ENCODE measurements around the gene RPL7A. TPM values are rescaled to one million over a fixed set of nuclear protein-coding genes. Genes with fewer than 3 reads are reported as not detected.
"Not testable (repeated sequence)": the region's sequence is repeated elsewhere in the genome, so short reads cannot be mapped to it uniquely, and the experiment has no call there.

Gene RPL7A
- total RNA-seq, 4 donors from 2014 or later = 1,813 to 2,244 (median 1,961) TPM

GRCh38 chr9:133375724-133376654, 28.0 kb downstream of the RPL7A start, which contains the start of the genes STKLD1 and SURF4:
STKLD1 (plus strand) TSS chr9:133376366; CDS start chr9:133376474, 108 bp downstream.
SURF4 (minus strand) TSS chr9:133376060; CDS start chr9:133375969, 91 bp downstream.
- peak; percentile 80 for DNase-seq (ENCODE audit: low spot score)
- peak in 1 of 3 donors; percentile 5 for TF ChIP-seq CTCF (IDR thresholded peaks at IDR 0.05)
- peak; percentile 97 for ATAC-seq (ENCODE audit: low FRiP score)

GRCh38 chr9:133377280-133377679, 29.3 kb downstream of the RPL7A start:
- not testable (repeated sequence) for ATAC-seq (ENCODE audit: low FRiP score); DNase-seq (ENCODE audit: low spot score)

- no peak for ATAC-seq (ENCODE audit: low FRiP score)
- no peak for TF ChIP-seq CTCF (IDR thresholded peaks at IDR 0.05)
- DNase-seq (ENCODE audit: low spot score) = no peak
Observed at GRCh38 chr9:133377721-133378216, 29.8 kb downstream of the RPL7A start.

DNA sequence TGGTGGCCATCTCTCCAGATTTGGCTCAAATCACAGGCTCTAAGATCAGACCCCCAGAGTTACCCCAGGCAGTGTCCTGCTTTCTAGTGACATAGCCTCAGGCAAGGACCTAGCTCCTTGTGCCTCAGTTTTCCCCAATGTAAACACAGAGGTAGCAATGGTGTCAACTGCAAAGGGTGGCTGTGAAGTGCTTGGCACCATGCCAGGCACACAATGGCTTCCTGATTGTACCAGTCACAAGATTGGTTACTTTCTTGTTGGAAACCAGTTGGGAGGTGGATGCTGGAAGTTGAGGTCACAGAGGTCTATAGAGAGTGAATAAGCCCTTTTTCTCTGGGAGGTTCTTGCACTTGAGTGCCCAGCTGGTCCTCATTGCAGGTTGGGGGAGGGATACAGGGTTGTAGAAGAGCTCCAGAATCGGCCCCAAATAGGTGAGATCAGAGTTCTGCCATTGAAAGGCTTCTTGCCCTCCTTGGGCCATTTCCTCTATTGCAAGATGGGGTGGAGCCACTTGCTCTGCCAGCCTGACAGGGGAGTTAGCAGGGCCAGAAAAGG, 30.5 kb downstream of the RPL7A start:
- ATAC-seq (ENCODE audit: low FRiP score) (no peak), DNase-seq (ENCODE audit: low spot score) (no peak)
- TF ChIP-seq CTCF (IDR thresholded peaks at IDR 0.05) = no peak

DNA sequence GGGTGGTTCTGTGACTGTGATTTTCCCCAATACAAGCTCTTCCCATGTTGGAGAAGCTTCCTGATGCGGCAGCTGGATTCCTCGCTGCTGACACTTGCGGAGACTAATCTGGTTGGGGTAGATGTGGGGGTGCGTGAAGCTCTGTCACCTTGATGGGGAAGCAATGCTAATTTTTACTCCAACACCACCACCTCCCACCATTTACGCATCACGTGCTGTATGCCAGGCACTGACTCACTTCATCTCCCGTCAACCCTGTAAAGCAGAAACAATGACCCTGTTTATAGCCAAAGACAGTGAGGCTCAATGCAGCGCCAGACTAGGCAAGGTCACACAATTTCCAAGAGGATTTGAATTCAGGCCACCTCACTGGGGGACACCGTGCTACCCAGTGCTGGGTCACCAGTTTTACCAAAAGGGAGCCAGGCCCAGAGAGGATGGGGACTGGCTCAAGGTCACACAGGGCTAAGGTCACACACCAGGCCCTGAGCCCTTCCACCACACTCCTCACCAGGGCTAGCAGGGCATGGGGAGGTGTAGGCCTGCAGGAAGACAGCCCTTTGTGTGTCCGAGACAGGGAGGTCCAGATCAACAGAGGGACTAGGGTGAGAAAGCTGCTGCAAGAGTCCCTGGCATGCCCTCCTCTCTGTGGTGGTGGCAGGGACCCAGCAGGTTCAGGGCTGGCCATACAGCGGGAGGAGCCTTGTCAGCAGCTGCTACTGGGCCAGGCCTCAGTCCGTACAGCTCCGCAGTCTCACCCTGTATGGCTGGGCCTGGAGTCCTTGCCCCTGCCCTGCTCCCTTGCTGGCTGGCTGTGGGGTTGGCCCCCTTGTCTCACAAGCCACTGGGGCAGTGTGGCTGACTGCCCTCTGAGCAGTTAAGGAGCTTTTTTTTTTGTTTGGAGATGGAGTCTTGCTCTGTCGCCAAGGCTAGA, 31.4 kb downstream of the RPL7A start:
- TF ChIP-seq CTCF (IDR thresholded peaks at IDR 0.05) = no peak
- no peak for ATAC-seq (ENCODE audit: low FRiP score)
- DNase-seq (ENCODE audit: low spot score) = no peak

GRCh38 chr9:133380734-133381133, 32.7 kb downstream of the RPL7A start:
- ATAC-seq (ENCODE audit: low FRiP score) (no peak), DNase-seq (ENCODE audit: low spot score) (no peak)
- no peak for TF ChIP-seq CTCF (IDR thresholded peaks at IDR 0.05)
